Airway epithelial cell (primary cell): ENCODE results near the gene TAF1C. TPM values are rescaled to one million over a fixed set of nuclear protein-coding genes. Genes with fewer than 3 reads are reported as not detected.

Experiments used
- total RNA-seq: library from RNA; depleted of rRNA; stranded (reverse); fragments of >200 nt; gene quantifications from 2 replicates; pipeline ENCODE4 v1.2.3, GENCODE V29; 2015

Gene TAF1C
- 21.2 and 21.4 TPM in 2 replicates for total RNA-seq

GRCh38 chr16:84186685-84187437 is at the start of gene TAF1C:
TSS of gene TAF1C (minus strand) at chr16:84187057. CDS start at chr16:84184988, 2,069 bp downstream.

GRCh38 chr16:84190731-84191388 is 4.0 kb upstream of the TAF1C start, which contains the start of gene ADAD2:
TSS of gene ADAD2 (plus strand) at chr16:84191157. CDS start at chr16:84191231, 74 bp downstream.

GRCh38 chr16:84144859-84145639 is 41.8 kb downstream of the TAF1C start, which contains the start of the genes DNAAF1 and HSDL1:
TSS of gene DNAAF1 (plus strand) at chr16:84145308. CDS start at chr16:84145441, 133 bp downstream.
TSS of gene HSDL1 (minus strand) at chr16:84145177. CDS start at chr16:84131321, 13,856 bp downstream.

Other genes with a start within 250 kb of the TAF1C start
- gene OSGIN1, start 233.8 kb downstream of the TAF1C start, total RNA-seq = 3.5 and 3.9 TPM in 2 replicates
- gene NECAB2, start 218.8 kb downstream of the TAF1C start, total RNA-seq = 0.42 TPM in 1 of 2 replicates, not detected in the other
- not detected in 2 replicates for gene SLC38A8, start 144.3 kb downstream of the TAF1C start, total RNA-seq
- gene MBTPS1, start 70.1 kb downstream of the TAF1C start, total RNA-seq = 46.6 and 56.8 TPM in 2 replicates
- gene HSDL1, start 41.9 kb downstream of the TAF1C start, total RNA-seq = 7.3 and 11.7 TPM in 2 replicates
- not detected in 2 replicates for gene DNAAF1, start 41.7 kb downstream of the TAF1C start, total RNA-seq
- gene ADAD2, start 4.1 kb upstream of the TAF1C start, total RNA-seq = not detected in 2 replicates
- gene KCNG4, start 53.0 kb upstream of the TAF1C start, total RNA-seq = not detected in 2 replicates
- 0.09 and 0.14 TPM in 2 replicates for gene WFDC1, start 107.8 kb upstream of the TAF1C start, total RNA-seq
- gene ATP2C2, start 181.5 kb upstream of the TAF1C start, total RNA-seq = 12.9 and 20.0 TPM in 2 replicates